CD4-positive, alpha-beta T cell treated with Interleukin-17A for 4 hours (primary cell): ENCODE data around the gene ZNF492.
"Not testable (repeated sequence)": the region's sequence is repeated elsewhere in the genome, so short reads cannot be mapped to it uniquely, and the experiment has no call there.

Experiments used
- DNase-seq: peaks from one replicate; pipeline ENCODE4 v3.0.0-alpha.2; 2020; ENCODE audit warnings: mixed read lengths

The ZNF492 gene

GRCh38 chr19:22617614-22618320 is 16.4 kb upstream of the ZNF492 start:
- DNase-seq, result no peak

DNA sequence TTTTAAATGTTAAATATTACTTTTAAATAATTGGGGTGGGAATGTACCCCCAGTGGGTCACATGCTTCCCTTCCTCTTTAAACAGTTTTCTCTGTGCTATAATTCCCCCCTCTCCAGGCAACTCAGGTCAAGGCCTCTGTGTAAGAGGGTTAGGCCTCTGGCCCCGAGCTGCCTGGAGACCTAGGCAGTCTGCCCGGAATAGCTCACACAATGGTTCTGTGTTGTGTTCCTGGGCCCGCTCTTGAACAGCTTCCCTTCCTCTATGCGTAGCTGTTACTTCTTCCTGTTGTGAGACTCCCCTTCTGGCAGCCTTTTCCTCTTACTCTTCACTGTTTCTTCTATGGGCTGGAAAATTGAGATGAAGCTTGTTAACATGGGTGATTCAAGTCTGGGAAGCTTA is 14.8 kb upstream of the ZNF492 start:
- no peak for DNase-seq

DNA sequence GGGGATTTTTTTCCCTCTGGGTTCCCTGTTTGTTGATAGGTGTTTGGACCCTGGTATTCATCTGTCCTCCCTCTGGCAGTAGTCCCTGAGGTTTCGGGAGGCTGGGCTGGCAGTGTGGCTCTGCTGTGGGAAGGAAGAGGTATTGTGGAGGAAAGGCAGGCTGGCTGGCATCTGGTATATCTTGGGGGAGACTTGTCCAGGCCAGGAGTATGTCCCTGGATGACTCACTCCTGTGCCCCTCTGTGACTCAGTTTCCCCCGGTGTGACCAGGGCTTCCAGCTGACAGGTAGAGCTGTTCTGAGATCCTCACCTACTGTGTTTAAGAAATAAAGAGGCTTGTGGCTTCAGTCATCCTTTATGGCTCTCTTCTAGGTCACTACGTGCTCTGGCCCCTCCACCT is 14.2 kb upstream of the ZNF492 start:
- no peak for DNase-seq

DNA sequence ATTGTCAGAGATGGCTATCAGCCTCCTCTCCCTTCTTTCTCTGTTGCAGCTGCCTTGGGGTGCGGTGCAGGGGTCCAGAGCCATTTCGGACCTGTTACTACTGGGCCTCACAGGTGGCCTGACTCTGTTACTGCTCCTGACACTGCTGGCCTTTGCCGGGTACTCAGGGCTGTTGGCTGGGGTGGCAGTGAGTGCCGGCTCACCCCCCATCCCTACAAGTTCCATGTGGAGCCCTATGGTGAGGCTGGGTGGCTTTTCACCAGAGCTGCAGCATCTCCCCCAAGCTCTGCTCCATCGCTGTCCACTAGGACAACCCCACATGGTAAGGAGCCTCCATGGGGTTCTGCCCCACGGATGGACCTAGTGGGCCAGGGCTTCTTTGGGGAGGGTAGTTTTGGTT is 13.7 kb upstream of the ZNF492 start:
- no peak for DNase-seq

- no peak for DNase-seq
These were observed 13.2 kb upstream of the ZNF492 start for GRCh38 chr19:22620912-22621311.

- DNase-seq, result no peak
These were observed 12.1 kb upstream of the ZNF492 start for GRCh38 chr19:22622020-22622419.

DNA sequence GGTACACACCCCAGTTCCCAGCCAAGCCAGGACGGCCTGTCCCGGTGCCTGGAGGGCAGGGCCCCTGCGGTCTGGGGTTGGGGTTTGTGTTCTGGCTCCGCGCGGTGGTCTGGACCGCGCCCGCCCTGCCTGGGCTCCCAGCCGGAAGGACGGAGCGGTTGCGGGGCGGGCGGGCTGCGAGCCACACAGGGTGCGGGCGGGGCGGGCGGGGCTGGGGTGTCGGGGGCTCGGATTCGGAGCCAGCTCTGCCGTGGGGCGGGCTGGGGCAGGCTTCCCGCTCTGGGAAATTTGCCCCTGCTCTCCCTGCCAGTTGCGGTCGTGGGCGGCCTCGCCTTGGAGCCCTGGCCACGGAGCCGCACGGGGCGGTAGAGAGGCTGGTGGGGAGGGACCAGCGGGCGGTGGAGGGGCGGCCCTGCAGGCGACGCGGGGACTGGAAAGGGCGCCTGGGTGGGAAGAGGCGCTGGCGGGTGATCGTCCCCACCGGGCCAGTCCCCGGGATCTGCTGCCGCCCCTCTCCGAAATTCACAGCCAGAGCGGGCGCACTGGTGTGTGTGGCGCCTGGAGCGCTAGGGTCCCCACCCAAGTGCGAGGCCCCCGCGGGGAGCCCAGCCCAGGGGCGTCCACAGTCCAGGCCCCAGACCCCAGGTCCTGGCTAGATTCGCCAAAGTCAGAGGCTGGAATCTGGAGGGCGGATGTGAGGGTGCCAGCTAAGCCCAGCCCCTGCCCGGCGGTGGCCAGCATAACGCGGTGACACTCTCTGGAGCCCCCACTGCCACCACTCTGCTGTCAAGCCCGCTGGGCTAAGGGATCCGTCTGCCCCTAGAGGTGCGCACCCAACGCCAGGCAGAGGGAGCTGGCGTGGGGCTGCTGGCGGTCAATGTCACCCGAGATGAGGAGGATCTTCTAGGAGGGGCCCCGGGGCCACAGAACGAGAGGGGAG is 11.0 kb upstream of the ZNF492 start:
- DNase-seq, result no peak

- DNase-seq, result no peak
These were observed 10.3 kb upstream of the ZNF492 start for GRCh38 chr19:22623841-22624221.

- DNase-seq, result no peak
These were observed 8.7 kb upstream of the ZNF492 start for GRCh38 chr19:22625266-22626035.

DNA sequence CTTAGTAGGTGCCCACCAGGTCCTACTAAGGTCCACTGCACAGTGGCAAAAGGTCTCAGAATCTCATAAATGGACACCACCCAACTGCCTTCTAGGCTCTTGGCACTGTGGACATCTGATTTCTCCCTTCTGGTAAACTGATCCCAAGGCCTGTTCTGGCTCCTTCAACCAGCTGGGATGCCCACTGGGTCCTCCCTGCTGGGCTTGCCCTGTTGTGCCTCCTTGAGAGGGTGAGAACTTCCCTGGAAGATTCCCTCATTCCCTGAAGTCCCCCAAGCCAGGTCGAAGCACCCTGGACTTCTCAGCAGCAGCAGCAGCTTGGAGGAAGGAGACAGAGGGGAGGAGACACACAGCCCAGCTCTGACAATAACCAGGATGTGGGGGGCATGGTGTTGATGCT is 6.6 kb upstream of the ZNF492 start:
- DNase-seq, result no peak

DNA sequence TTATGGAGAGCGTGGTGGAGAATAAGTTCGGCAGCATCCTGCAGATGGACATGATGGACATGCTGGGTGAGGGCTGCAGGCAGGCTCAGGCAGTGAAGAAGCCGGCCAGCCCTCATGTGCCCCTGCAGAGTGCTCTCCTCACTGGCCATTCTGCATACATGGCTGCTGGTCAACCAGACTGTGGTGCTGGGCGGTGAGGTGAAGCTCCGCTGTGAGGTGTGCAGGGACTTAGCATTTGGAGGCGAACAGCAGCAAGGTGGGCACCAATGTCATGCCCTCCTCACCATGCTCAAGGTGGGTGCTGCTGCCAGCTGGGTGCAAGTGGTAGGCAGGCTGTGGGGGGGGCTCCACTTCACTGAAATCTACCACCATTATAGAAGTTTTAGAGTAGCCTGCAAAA is 5.7 kb upstream of the ZNF492 start:
- no peak for DNase-seq

GRCh38 chr19:22634450-22634827 is 315 bp downstream of the ZNF492 start:
- no peak for DNase-seq

- DNase-seq, result not testable (repeated sequence)
These were observed 51.4 kb downstream of the ZNF492 start for GRCh38 chr19:22685493-22685892.

GRCh38 chr19:22702661-22703060 is 68.5 kb downstream of the ZNF492 start:
- DNase-seq, result not testable (repeated sequence)

GRCh38 chr19:22703096-22703495 is 69.0 kb downstream of the ZNF492 start:
- DNase-seq, result not testable (repeated sequence)

DNA sequence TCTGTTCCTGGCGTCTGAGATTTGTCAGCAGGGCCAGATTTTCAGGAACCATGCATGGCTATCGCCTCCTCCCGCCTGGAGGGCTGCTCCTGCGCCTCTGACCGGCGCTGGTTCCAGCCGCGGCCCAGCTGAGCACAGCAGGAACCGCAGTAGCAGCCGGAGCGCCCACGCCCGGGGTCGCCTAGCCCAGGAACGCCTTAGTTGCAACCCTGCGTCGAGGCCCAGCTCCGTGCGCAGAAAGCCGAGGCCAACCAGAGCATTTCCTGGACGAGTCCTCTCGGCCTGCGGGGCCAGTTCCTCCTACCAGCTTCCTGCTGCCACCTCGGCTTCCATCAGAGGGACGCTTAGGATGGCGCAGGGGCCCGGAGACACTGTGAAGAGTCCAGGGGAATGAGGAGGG is 74.9 kb downstream of the ZNF492 start:
- no peak for DNase-seq
